ENCODE measurements around the gene MARS1. TPM values are rescaled to one million over a fixed set of nuclear protein-coding genes. Genes with fewer than 3 reads are reported as not detected.

Gene MARS1
- total and polyA plus RNA-seq, 2 experiments from 2014 or later, result 266 to 351 TPM

DNA sequence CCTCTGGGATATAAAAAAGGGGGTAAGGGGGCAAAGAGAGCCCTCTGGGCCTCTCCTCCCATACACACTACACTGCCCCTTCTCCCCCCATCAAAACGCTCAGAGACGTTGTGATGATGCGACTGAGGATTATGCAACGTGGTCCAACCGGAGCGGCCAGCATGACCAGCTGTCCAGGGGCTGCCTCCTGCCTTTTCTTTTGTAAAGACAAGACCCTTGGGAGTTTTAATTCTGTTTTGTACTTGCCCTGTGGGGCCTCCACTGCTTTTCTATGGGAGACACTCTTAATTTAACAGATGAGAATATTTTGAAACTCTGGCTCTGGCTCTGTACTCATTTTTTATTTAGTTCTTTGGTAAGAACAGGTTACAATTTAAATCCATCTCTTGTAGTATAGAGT, 42.0 kb downstream of the MARS1 start:
- Mint-ChIP-seq H3K36me3 (ENCODE audit: low read depth) (peaks cover 64% of the 10 kb centered on the region), H3K4me3 (no peak overlapping the region; the same call in 2 of the 3 replicates), H3K27me3 (ENCODE audit: insufficient read depth, low read depth, poor library complexity) (peaks cover 13% of the 10 kb centered on the region), H3K9me3 (no peaks in the 10 kb centered on the region), H3K27ac (no peak overlapping the region; the same call in 1 of the 2 replicates), H3K4me1 (peaks cover 14% of the 10 kb centered on the region)
- Histone ChIP-seq H3K36me3 (ENCODE audit: insufficient read depth) (peaks cover 20% of the 10 kb centered on the region), H2AFZ (no peak overlapping the region), H3K4me1 (ENCODE audit: insufficient read depth) (peaks cover 4% of the 10 kb centered on the region; the same call in 1 of the 2 replicates), H3K27ac (ENCODE audit: low read depth) (no peak overlapping the region), H3F3A (replicated peaks; ENCODE audit: low read depth) (0 out of 2 replicates have a peak, but pooled peaks cover 8% of the 10 kb centered on the region), H3K4me2 (no peak overlapping the region), H3K9me2 (ENCODE audit: insufficient read depth) (no peaks in the 10 kb centered on the region), H3K79me2 (replicated peaks; ENCODE audit: insufficient read depth) (no peaks in the 10 kb centered on the region), H3K27me3 (ENCODE audit: insufficient read depth) (no peaks in the 10 kb centered on the region), H3K4me3 (no peak overlapping the region), H4K20me1 (replicated peaks; ENCODE audit: insufficient read depth) (peaks cover 8% of the 10 kb centered on the region)
- ATAC-seq (no peak), DNase-seq (ENCODE audit: low spot score) (no peak)
- TF ChIP-seq JUNB (IDR thresholded peaks at IDR 0.05; ENCODE audit: unreplicated experiment), result no peak
- no peak for TF ChIP-seq EZH2phosphoT487 (IDR thresholded peaks at IDR 0.05; ENCODE audit: unreplicated experiment)
- TF ChIP-seq POLR2AphosphoS5 (IDR thresholded peaks at IDR 0.05; ENCODE audit: low read depth), result no peak

DNA sequence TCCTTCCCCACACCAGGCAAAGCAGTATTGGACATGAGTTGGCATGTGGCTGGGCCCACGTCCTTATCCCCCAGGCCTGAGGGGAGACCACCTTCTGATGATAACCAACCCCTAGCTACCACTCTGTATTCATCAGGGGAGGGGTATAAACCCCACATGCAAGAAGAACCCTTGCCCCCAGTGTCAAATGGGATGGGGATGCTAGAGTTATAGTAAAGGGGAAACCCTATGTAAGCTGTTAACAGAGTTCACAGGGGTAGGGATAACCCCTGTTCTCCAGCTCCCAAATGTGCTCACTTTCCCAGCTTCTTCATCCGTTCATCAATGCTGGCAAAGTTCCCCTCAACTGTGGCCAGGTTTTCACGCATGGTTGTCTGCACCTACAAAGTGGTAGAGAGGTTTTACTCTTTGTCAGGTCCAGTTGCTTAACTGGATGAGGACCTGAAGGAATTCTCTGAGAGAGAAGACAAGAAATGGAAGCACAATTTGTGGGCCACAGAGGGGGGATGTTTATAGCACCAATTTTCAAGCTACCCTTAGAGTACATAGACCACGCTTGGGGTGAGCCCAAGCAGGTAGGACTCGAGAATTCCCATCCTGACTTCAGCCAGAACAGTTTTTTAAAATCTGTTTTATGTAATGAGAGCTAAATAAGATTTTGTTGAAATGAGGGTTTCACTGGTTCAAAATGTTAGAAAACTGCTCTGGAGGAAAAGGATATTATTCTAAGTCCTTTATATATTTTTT, 42.7 kb downstream of the MARS1 start:
- H3K36me3 ChIP-seq (ENCODE audit: insufficient read depth), result peaks cover 20% of the 10 kb centered on the region
- peaks cover 68% of the 10 kb centered on the region for H3K36me3 Mint-ChIP-seq (ENCODE audit: low read depth)
- H4K20me1 ChIP-seq (replicated peaks; ENCODE audit: insufficient read depth), result peaks cover 8% of the 10 kb centered on the region
- H3K27me3 ChIP-seq (ENCODE audit: insufficient read depth), result no peaks in the 10 kb centered on the region
- peaks cover 8% of the 10 kb centered on the region for H3K27me3 Mint-ChIP-seq (ENCODE audit: insufficient read depth, low read depth, poor library complexity)
- H3K4me3 Mint-ChIP-seq, result no peak overlapping the region
- no peak overlapping the region for H3K27ac ChIP-seq (ENCODE audit: low read depth)
- no peak overlapping the region for H3K4me3 ChIP-seq
- H3K4me1 Mint-ChIP-seq, result peaks cover 13% of the 10 kb centered on the region
- peaks cover 4% of the 10 kb centered on the region; the same call in 1 of the 2 replicates for H3K4me1 ChIP-seq (ENCODE audit: insufficient read depth)
- no peak overlapping the region for H3K27ac Mint-ChIP-seq
- no peak overlapping the region for H3K4me2 ChIP-seq
- no peaks in the 10 kb centered on the region for H3K9me2 ChIP-seq (ENCODE audit: insufficient read depth)
- H3K79me2 ChIP-seq (replicated peaks; ENCODE audit: insufficient read depth), result no peaks in the 10 kb centered on the region
- no peak overlapping the region for H2AFZ ChIP-seq
- H3K9me3 Mint-ChIP-seq, result no peaks in the 10 kb centered on the region
- H3F3A ChIP-seq (replicated peaks; ENCODE audit: low read depth), result 0 out of 2 replicates have a peak, but pooled peaks cover 12% of the 10 kb centered on the region
- DNase-seq (ENCODE audit: low spot score), result no peak
- no peak for ATAC-seq
- TF ChIP-seq, protein P1, sequence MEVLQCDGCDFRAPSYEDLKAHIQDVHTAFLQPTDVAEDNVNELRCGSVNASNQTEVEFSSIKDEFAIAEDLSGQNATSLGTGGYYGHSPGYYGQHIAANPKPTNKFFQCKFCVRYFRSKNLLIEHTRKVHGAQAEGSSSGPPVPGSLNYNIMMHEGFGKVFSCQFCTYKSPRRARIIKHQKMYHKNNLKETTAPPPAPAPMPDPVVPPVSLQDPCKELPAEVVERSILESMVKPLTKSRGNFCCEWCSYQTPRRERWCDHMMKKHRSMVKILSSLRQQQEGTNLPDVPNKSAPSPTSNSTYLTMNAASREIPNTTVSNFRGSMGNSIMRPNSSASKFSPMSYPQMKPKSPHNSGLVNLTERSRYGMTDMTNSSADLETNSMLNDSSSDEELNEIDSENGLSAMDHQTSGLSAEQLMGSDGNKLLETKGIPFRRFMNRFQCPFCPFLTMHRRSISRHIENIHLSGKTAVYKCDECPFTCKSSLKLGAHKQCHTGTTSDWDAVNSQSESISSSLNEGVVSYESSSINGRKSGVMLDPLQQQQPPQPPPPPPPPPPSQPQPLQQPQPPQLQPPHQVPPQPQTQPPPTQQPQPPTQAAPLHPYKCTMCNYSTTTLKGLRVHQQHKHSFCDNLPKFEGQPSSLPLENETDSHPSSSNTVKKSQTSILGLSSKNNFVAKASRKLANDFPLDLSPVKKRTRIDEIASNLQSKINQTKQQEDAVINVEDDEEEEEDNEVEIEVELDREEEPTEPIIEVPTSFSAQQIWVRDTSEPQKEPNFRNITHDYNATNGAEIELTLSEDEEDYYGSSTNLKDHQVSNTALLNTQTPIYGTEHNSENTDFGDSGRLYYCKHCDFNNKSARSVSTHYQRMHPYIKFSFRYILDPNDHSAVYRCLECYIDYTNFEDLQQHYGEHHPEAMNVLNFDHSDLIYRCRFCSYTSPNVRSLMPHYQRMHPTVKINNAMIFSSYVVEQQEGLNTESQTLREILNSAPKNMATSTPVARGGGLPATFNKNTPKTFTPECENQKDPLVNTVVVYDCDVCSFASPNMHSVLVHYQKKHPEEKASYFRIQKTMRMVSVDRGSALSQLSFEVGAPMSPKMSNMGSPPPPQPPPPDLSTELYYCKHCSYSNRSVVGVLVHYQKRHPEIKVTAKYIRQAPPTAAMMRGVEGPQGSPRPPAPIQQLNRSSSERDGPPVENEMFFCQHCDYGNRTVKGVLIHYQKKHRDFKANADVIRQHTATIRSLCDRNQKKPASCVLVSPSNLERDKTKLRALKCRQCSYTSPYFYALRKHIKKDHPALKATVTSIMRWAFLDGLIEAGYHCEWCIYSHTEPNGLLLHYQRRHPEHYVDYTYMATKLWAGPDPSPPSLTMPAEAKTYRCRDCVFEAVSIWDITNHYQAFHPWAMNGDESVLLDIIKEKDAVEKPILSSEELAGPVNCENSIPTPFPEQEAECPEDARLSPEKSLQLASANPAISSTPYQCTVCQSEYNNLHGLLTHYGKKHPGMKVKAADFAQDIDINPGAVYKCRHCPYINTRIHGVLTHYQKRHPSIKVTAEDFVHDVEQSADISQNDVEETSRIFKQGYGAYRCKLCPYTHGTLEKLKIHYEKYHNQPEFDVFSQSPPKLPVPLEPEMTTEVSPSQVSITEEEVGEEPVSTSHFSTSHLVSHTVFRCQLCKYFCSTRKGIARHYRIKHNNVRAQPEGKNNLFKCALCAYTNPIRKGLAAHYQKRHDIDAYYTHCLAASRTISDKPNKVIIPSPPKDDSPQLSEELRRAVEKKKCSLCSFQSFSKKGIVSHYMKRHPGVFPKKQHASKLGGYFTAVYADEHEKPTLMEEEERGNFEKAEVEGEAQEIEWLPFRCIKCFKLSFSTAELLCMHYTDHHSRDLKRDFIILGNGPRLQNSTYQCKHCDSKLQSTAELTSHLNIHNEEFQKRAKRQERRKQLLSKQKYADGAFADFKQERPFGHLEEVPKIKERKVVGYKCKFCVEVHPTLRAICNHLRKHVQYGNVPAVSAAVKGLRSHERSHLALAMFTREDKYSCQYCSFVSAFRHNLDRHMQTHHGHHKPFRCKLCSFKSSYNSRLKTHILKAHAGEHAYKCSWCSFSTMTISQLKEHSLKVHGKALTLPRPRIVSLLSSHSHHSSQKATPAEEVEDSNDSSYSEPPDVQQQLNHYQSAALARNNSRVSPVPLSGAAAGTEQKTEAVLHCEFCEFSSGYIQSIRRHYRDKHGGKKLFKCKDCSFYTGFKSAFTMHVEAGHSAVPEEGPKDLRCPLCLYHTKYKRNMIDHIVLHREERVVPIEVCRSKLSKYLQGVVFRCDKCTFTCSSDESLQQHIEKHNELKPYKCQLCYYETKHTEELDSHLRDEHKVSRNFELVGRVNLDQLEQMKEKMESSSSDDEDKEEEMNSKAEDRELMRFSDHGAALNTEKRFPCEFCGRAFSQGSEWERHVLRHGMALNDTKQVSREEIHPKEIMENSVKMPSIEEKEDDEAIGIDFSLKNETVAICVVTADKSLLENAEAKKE (CRISPR knock-in tag; IDR thresholded peaks at IDR 0.05), result no peak
- TF ChIP-seq, protein P2, sequence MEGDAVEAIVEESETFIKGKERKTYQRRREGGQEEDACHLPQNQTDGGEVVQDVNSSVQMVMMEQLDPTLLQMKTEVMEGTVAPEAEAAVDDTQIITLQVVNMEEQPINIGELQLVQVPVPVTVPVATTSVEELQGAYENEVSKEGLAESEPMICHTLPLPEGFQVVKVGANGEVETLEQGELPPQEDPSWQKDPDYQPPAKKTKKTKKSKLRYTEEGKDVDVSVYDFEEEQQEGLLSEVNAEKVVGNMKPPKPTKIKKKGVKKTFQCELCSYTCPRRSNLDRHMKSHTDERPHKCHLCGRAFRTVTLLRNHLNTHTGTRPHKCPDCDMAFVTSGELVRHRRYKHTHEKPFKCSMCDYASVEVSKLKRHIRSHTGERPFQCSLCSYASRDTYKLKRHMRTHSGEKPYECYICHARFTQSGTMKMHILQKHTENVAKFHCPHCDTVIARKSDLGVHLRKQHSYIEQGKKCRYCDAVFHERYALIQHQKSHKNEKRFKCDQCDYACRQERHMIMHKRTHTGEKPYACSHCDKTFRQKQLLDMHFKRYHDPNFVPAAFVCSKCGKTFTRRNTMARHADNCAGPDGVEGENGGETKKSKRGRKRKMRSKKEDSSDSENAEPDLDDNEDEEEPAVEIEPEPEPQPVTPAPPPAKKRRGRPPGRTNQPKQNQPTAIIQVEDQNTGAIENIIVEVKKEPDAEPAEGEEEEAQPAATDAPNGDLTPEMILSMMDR (conservative IDR thresholded peaks at IDR 0.05; ENCODE audit: low read depth in 2 of 2), result no peak
- TF ChIP-seq, protein P3, sequence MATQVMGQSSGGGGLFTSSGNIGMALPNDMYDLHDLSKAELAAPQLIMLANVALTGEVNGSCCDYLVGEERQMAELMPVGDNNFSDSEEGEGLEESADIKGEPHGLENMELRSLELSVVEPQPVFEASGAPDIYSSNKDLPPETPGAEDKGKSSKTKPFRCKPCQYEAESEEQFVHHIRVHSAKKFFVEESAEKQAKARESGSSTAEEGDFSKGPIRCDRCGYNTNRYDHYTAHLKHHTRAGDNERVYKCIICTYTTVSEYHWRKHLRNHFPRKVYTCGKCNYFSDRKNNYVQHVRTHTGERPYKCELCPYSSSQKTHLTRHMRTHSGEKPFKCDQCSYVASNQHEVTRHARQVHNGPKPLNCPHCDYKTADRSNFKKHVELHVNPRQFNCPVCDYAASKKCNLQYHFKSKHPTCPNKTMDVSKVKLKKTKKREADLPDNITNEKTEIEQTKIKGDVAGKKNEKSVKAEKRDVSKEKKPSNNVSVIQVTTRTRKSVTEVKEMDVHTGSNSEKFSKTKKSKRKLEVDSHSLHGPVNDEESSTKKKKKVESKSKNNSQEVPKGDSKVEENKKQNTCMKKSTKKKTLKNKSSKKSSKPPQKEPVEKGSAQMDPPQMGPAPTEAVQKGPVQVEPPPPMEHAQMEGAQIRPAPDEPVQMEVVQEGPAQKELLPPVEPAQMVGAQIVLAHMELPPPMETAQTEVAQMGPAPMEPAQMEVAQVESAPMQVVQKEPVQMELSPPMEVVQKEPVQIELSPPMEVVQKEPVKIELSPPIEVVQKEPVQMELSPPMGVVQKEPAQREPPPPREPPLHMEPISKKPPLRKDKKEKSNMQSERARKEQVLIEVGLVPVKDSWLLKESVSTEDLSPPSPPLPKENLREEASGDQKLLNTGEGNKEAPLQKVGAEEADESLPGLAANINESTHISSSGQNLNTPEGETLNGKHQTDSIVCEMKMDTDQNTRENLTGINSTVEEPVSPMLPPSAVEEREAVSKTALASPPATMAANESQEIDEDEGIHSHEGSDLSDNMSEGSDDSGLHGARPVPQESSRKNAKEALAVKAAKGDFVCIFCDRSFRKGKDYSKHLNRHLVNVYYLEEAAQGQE (IDR thresholded peaks at IDR 0.05; ENCODE audit: unreplicated experiment), result no peak
- TF ChIP-seq, protein P4, sequence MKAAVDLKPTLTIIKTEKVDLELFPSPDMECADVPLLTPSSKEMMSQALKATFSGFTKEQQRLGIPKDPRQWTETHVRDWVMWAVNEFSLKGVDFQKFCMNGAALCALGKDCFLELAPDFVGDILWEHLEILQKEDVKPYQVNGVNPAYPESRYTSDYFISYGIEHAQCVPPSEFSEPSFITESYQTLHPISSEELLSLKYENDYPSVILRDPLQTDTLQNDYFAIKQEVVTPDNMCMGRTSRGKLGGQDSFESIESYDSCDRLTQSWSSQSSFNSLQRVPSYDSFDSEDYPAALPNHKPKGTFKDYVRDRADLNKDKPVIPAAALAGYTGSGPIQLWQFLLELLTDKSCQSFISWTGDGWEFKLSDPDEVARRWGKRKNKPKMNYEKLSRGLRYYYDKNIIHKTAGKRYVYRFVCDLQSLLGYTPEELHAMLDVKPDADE (IDR thresholded peaks at IDR 0.05), result no peak
- TF ChIP-seq EZH2 (IDR thresholded peaks at IDR 0.05; ENCODE audit: low read depth, unreplicated experiment), result no peak

All from GM23338 (cell line).